Pancreas (tissue), 10 donors: ENCODE data around the gene DEPDC1. TPM values are rescaled to one million over a fixed set of nuclear protein-coding genes. Genes with fewer than 3 reads are reported as not detected.

Experiments used
- ATAC-seq, 4 donors: fragments of 200-7000 bp; cut with Tn5 transposase; one replicate each; pipeline versions ENCODE4 v1.8.0 to v1.9.1; 2020; ENCODE audit warnings: mild to moderate bottlenecking in 4 of 4, moderate library complexity in 4 of 4
- DNase-seq, 6 donors: peaks; one replicate each; pipeline ENCODE4 v3.0.0-alpha.2; 2020
- FAIRE-seq: peaks from 2 replicates; lab custom pipeline; 2012; peaks lifted over from hg19 to GRCh38; lab: Jason Lieb, UNC
- H3K27ac ChIP-seq, 4 donors: fragments of 200-600 bp; sonication (generic); 1 replicate in 3 of 4; 2 replicates in 1 of 4; pipeline versions ENCODE4 v1.5.0 to v1.8.0; 2020
- H3K27me3 ChIP-seq, 4 donors: fragments of 200-600 bp; one replicate each; pipeline ENCODE4 v1.8.0; 2021
- H3K36me3 ChIP-seq, 3 donors: fragments of 200-600 bp; sonication (generic) in 1 of 3; one replicate each; pipeline versions ENCODE4 v1.5.0 to v1.8.0; 2020 to 2021
- H3K4me1 ChIP-seq, 3 donors: fragments of 200-600 bp; one replicate each; pipeline ENCODE4 v1.8.0; 2021
- H3K4me3 ChIP-seq, 4 donors: fragments of 200-600 bp; sonication (generic) in 2 of 4; one replicate each; pipeline versions ENCODE4 v1.5.0 to v1.8.0; 2020 to 2021
- H3K9me3 ChIP-seq, 4 donors: fragments of 200-600 bp; one replicate each; pipeline ENCODE4 v1.8.0; 2021
- WGBS, 2 donors: extraction: QIAGEN DNeasy Blood & Tissue Kit; methylation state at CpG; one replicate each; pipeline ENCODE4 v1.1.7; 2013; 5-methylcytosine and 5-hydroxymethylcytosine counted together
- intact Hi-C, 3 donors: fragments of 100-400 bp; cut with DNase I; formaldehyde crosslinking; loops; one replicate each; pipeline versions ENCODE4 v1.11.1 to v1.14.2; 2022
- polyA plus RNA-seq, 2 donors: library from polyadenylated mRNA; stranded (reverse); fragments of 200-250 nt; gene quantifications; one replicate each; pipeline ENCODE4 v1.2.3, GENCODE V29; 2013
- total RNA-seq, 6 donors: library from RNA; stranded (reverse); fragmentation: NEBNext Ultra II Directional in 4 of 6; extraction: Animal tissue kit (Norgen Biotek cat#: 25700) in 4 of 6; gene quantifications; one replicate each; pipeline versions ENCODE4 v1.2.1 to v1.2.4, GENCODE V29; 2021 to 2023
- TF ChIP-seq, protein P1 (sequence below), 4 donors: fragments of 200-600 bp; sonication (generic) in 3 of 4; IDR thresholded peaks; one replicate each; pipeline versions ENCODE4 v1.5.0 to v1.8.0; 2021; ENCODE audit warnings: antibody characterized with exemption in 4 of 4
- donor health status: healthy with polysubstance abuse.
- donor health status: DM: no; HTN: no; CAD: no; lungs with moderate emphysema.
- donor health status: DM: no; HTN: no; CAD: no.
- donor health status: control.
- donor health status: control.
- donor health status: Bipolar disorder and iron deficiency.
- donor health status: DM: yes; HTN: yes; CAD: no.
- donor health status: DM: no; HTN: no; CAD: no.
- donor health status: DM: no; HTN: no; CAD: no.
- donor health status: DM: yes; HTN: yes; CAD: no.

The DEPDC1 gene, protein sequence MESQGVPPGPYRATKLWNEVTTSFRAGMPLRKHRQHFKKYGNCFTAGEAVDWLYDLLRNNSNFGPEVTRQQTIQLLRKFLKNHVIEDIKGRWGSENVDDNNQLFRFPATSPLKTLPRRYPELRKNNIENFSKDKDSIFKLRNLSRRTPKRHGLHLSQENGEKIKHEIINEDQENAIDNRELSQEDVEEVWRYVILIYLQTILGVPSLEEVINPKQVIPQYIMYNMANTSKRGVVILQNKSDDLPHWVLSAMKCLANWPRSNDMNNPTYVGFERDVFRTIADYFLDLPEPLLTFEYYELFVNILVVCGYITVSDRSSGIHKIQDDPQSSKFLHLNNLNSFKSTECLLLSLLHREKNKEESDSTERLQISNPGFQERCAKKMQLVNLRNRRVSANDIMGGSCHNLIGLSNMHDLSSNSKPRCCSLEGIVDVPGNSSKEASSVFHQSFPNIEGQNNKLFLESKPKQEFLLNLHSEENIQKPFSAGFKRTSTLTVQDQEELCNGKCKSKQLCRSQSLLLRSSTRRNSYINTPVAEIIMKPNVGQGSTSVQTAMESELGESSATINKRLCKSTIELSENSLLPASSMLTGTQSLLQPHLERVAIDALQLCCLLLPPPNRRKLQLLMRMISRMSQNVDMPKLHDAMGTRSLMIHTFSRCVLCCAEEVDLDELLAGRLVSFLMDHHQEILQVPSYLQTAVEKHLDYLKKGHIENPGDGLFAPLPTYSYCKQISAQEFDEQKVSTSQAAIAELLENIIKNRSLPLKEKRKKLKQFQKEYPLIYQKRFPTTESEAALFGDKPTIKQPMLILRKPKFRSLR
- total RNA-seq (under 1 TPM in 5 of 6 donors, not detected in 1; 0.03 to 0.31 (median 0.16) TPM), polyA plus RNA-seq (under 1 TPM in 1 of 2 donors, not detected in 1; 0.02 TPM)

DNA sequence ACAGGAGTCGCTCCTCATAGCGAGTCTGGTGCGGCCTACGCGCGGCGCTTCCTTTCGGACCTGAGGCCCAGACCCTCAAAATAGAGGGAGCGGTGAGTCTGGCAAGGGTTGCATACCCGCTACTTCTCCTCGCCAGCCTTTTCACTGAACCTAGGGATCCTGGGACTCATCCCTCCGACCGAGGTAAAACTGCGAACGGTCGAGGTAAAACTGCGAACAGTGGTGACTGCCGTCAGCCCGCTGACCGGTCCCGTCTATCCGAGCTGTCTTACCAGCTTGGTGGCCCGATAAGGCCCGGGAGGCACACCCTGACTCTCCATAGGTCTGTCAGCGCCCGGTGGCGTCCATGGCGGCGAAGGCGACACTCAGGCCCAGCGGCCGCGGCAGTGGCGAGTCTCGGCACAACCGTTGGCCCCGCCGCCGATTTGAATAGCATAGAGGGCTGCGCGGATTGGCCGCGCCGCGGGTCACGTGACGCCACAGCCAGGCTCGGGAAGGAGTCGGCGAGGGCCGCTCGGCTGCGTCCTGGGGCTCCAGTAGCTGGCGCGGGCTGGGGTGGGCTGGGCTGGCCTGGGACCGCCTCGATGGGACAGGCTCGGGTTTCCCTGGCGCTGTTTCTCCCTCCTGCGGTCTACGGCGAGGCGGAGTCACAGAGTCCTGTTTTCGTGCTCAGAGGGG lies at the start of gene DEPDC1:
DEPDC1 (minus strand) TSS at position 403 of the 678 bp plus-strand sequence; CDS start at position 320, 83 bp downstream.
- intact Hi-C loops: no loop called here
- FAIRE-seq: no peak
- 1% methylated on average over 43 to 64 of the region's 64 CpGs for WGBS, 2 donors
- H3K27ac ChIP-seq: peak within 1 kb of the TSS in 1 of 4 donors; percentile 12
- H3K4me1 ChIP-seq: peaks cover 8 to 10% (median 9%) of the 10 kb centered on the region in 3 donors
- no peaks in the 10 kb centered on the region for H3K27me3 ChIP-seq
- peak within 1 kb of the TSS; percentile 45 to 75 (median 55) for H3K4me3 ChIP-seq
- H3K36me3 ChIP-seq: no peaks in the 10 kb centered on the region
- TF ChIP-seq, protein P1, sequence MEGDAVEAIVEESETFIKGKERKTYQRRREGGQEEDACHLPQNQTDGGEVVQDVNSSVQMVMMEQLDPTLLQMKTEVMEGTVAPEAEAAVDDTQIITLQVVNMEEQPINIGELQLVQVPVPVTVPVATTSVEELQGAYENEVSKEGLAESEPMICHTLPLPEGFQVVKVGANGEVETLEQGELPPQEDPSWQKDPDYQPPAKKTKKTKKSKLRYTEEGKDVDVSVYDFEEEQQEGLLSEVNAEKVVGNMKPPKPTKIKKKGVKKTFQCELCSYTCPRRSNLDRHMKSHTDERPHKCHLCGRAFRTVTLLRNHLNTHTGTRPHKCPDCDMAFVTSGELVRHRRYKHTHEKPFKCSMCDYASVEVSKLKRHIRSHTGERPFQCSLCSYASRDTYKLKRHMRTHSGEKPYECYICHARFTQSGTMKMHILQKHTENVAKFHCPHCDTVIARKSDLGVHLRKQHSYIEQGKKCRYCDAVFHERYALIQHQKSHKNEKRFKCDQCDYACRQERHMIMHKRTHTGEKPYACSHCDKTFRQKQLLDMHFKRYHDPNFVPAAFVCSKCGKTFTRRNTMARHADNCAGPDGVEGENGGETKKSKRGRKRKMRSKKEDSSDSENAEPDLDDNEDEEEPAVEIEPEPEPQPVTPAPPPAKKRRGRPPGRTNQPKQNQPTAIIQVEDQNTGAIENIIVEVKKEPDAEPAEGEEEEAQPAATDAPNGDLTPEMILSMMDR (IDR thresholded peaks at IDR 0.05): no peak
- H3K9me3 ChIP-seq: no peaks in the 10 kb centered on the region
- ATAC-seq: peak; percentile 98 to 100 (median 100)
- peak; percentile 91 to 98 (median 94) for DNase-seq

DNA sequence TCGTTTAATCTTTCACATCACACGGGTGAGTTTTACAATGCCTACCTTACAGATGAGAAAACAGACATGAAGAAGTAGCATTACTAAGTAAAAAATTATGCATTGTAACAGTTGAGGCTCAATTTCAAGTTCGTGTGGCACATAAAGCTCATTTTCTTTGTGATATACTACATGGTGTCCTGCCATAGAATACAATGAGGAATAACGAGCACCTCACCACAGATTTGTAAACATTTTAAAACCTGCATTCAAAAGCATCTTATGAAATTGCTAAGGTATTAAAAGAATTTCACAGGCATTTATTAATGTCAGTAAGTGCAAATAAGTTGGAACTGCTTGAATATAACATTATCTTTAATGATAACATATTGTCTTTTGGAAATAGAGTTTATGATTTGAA lies 47.8 kb upstream of the DEPDC1 start:
- H3K27me3 ChIP-seq: no peaks in the 10 kb centered on the region
- DNase-seq: no peak
- no peak overlapping the region for H3K4me3 ChIP-seq
- TF ChIP-seq, protein P1 (IDR thresholded peaks at IDR 0.05): no peak
- no peaks in the 10 kb centered on the region for H3K4me1 ChIP-seq
- WGBS, 2 donors: 69 to 71% methylated on average over 4 of the region's 4 CpGs
- ATAC-seq: no peak
- no peak overlapping the region for H3K27ac ChIP-seq
- no peaks in the 10 kb centered on the region for H3K9me3 ChIP-seq
- intact Hi-C loops: no loop called here
- H3K36me3 ChIP-seq: no peaks in the 10 kb centered on the region
- no peak for FAIRE-seq

GRCh38 chr1:68542586-68542985 lies 45.7 kb upstream of the DEPDC1 start:
- ATAC-seq (no peak), FAIRE-seq (no peak), DNase-seq (no peak)
- Histone ChIP-seq H3K36me3 (no peaks in the 10 kb centered on the region), H3K27ac (no peak overlapping the region), H3K4me3 (no peak overlapping the region), H3K27me3 (no peaks in the 10 kb centered on the region), H3K4me1 (no peaks in the 10 kb centered on the region), H3K9me3 (no peaks in the 10 kb centered on the region)
- intact Hi-C loops: no loop called here
- TF ChIP-seq, protein P1 (IDR thresholded peaks at IDR 0.05): no peak

DNA sequence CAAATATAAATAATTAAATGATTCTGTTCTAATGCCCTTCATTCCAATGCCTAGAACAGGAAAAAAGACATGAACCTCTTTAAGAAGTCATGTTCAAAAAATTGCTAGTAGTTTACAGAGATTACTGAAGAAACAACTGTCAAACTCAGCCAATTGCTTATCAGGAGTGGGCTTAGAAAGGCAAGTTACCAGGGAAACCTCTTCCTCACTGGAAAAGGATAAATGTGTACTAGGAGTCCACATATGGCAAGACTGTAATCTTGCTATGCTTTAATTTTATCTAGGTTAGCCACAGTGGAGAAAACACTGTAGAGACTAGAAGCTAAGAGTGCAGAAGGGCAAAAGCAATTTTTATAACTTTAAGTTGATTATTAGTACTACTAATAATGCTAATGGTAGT lies 42.1 kb upstream of the DEPDC1 start:
- intact Hi-C loops: no loop called here
- ATAC-seq: no peak
- H3K36me3 ChIP-seq: no peaks in the 10 kb centered on the region
- no peaks in the 10 kb centered on the region for H3K27me3 ChIP-seq
- no peak overlapping the region for H3K4me3 ChIP-seq
- H3K27ac ChIP-seq: no peak overlapping the region
- no peak for DNase-seq
- H3K9me3 ChIP-seq: no peaks in the 10 kb centered on the region
- no peak for FAIRE-seq
- no peaks in the 10 kb centered on the region for H3K4me1 ChIP-seq
- TF ChIP-seq, protein P1 (IDR thresholded peaks at IDR 0.05): no peak
